H9 (cell line): ENCODE measurements around the gene ANP32B. TPM values are rescaled to one million over a fixed set of nuclear protein-coding genes. Genes with fewer than 3 reads are reported as not detected.
"Not testable (repeated sequence)": the region's sequence is repeated elsewhere in the genome, so short reads cannot be mapped to it uniquely, and the experiment has no call there.

Experiments used
- DNase-seq: peaks from one replicate; pipeline ENCODE4 v3.0.0-alpha.2; 2017
- H2AFZ ChIP-seq: one replicate; pipeline ENCODE4 v1.6.1; 2013; ENCODE audit warnings: mild to moderate bottlenecking, low read length, control low read depth, moderate library complexity
- H2AK5ac ChIP-seq: 2 replicates; pipeline ENCODE4 v1.6.1; 2013; ENCODE audit warnings: low read length, control low read depth, mixed read lengths; ENCODE audit not compliant: insufficient read length
- H2BK120ac ChIP-seq: one replicate; pipeline ENCODE4 v1.6.1; 2013; ENCODE audit warnings: low read depth, mild to moderate bottlenecking, low read length, control low read depth, inconsistent platforms; ENCODE audit not compliant: poor library complexity, severe bottlenecking
- H2BK12ac ChIP-seq: 2 replicates; pipeline ENCODE4 v1.6.1; 2013; ENCODE audit warnings: low read length, control low read depth, mixed read lengths, low read depth; ENCODE audit not compliant: insufficient read length
- H2BK15ac ChIP-seq: 2 replicates; pipeline ENCODE4 v1.6.1; 2013; ENCODE audit warnings: low read depth, low read length, control low read depth
- H2BK20ac ChIP-seq: one replicate; pipeline ENCODE4 v1.6.1; 2013; ENCODE audit warnings: low read depth, mild to moderate bottlenecking, low read length, control low read depth, inconsistent platforms; ENCODE audit not compliant: poor library complexity, severe bottlenecking
- H2BK5ac ChIP-seq: 2 replicates; pipeline ENCODE4 v1.6.1; 2013; ENCODE audit warnings: low read length, control low read depth, mixed read lengths; ENCODE audit not compliant: insufficient read length
- H3K14ac ChIP-seq: 2 replicates; pipeline ENCODE4 v1.6.1; 2013; ENCODE audit warnings: low read length, control low read depth; ENCODE audit not compliant: insufficient read depth
- H3K18ac ChIP-seq: 2 replicates; pipeline ENCODE4 v1.6.1; 2013; ENCODE audit warnings: low read depth, mild to moderate bottlenecking, mixed read lengths, low read length, control low read depth; ENCODE audit not compliant: insufficient read length
- H3K23ac ChIP-seq: 2 replicates; pipeline ENCODE4 v1.6.1; 2013; ENCODE audit warnings: low read length, control low read depth, mixed read lengths, low read depth; ENCODE audit not compliant: insufficient read length
- H3K23me2 ChIP-seq: 2 replicates; pipeline ENCODE4 v1.6.1; 2013; ENCODE audit warnings: low read depth, mild to moderate bottlenecking, mixed read lengths, low read length, control low read depth; ENCODE audit not compliant: insufficient read length, poor library complexity, severe bottlenecking
- H3K27ac ChIP-seq: 2 replicates; pipeline ENCODE4 v1.5.1; 2013; ENCODE audit warnings: low read length, control low read depth, mixed read lengths, low read depth; ENCODE audit not compliant: insufficient read length
- H3K27me3 ChIP-seq: 2 replicates; pipeline ENCODE4 v1.6.1; 2013; ENCODE audit warnings: low read length, control low read depth, inconsistent platforms; ENCODE audit not compliant: insufficient read depth
- H3K4ac ChIP-seq: 2 replicates; pipeline ENCODE4 v1.6.1; 2013; ENCODE audit warnings: low read depth, mild to moderate bottlenecking, control low read depth, inconsistent platforms, low read length, moderate library complexity
- H3K4me1 ChIP-seq: 2 replicates; pipeline ENCODE4 v1.6.1; 2013; ENCODE audit warnings: low read length, control low read depth, inconsistent platforms; ENCODE audit not compliant: insufficient read depth
- H3K4me2 ChIP-seq: 2 replicates; pipeline ENCODE4 v1.6.1; 2013; ENCODE audit warnings: low read length, control low read depth, mixed read lengths; ENCODE audit not compliant: insufficient read length, insufficient read depth
- H3K56ac ChIP-seq: 2 replicates; pipeline ENCODE4 v1.6.1; 2013; ENCODE audit warnings: low read depth, mild to moderate bottlenecking, mixed read lengths, low read length, control low read depth; ENCODE audit not compliant: insufficient read length
- H3K79me1 ChIP-seq: 2 replicates; pipeline ENCODE4 v1.6.1; 2013; ENCODE audit warnings: low read depth, mild to moderate bottlenecking, moderate library complexity, low read length, control low read depth, inconsistent platforms; ENCODE audit not compliant: insufficient read depth, poor library complexity, severe bottlenecking
- H3K79me2 ChIP-seq: 2 replicates; pipeline ENCODE4 v1.6.1; 2013; ENCODE audit warnings: low read length, control low read depth, inconsistent platforms; ENCODE audit not compliant: insufficient read depth
- H3K9ac ChIP-seq: 2 replicates; pipeline ENCODE4 v1.6.1; 2013; ENCODE audit warnings: low read length, control low read depth, mixed read lengths; ENCODE audit not compliant: insufficient read length; ENCODE audit errors: extremely low read depth
- H3K9me3 ChIP-seq: one replicate; pipeline ENCODE4 v1.6.1; 2013; ENCODE audit warnings: low read depth, low read length, inconsistent platforms; ENCODE audit not compliant: control insufficient read depth
- H3T11ph ChIP-seq: one replicate; pipeline ENCODE4 v1.6.1; 2013; ENCODE audit warnings: mild to moderate bottlenecking, low read length, control low read depth, inconsistent platforms
- H4K20me1 ChIP-seq: one replicate; pipeline ENCODE4 v1.6.1; 2013; ENCODE audit not compliant: control insufficient read depth, insufficient read length, insufficient read depth
- H4K5ac ChIP-seq: 2 replicates; pipeline ENCODE4 v1.6.1; 2013; ENCODE audit warnings: low read depth, mild to moderate bottlenecking, mixed read lengths, low read length, control low read depth; ENCODE audit not compliant: insufficient read length
- H4K8ac ChIP-seq: replicated peaks from 2 replicates; pipeline ENCODE4 v1.6.1; 2013; ENCODE audit warnings: low read length, control low read depth, mixed read lengths, low read depth; ENCODE audit not compliant: insufficient read length
- H4K91ac ChIP-seq: 2 replicates; pipeline ENCODE4 v1.6.1; 2013; ENCODE audit warnings: low read depth, mild to moderate bottlenecking, moderate library complexity, mixed read lengths, low read length, control low read depth; ENCODE audit not compliant: insufficient read length
- H3K27ac Mint-ChIP-seq, 3 experiments: 2 replicates in 2 of 3; 3 replicates in 1 of 3; pipeline ENCODE4 v1.8.0; 2020 to 2021; ENCODE audit warnings: mixed read lengths in 3 of 3, mild to moderate bottlenecking in 1 of 3, moderate library complexity in 1 of 3
- H3K27me3 Mint-ChIP-seq: 2 replicates; pipeline ENCODE4 v1.8.0; 2021; ENCODE audit warnings: low read depth, mild to moderate bottlenecking, moderate library complexity, mixed read lengths
- H3K36me3 Mint-ChIP-seq, 3 experiments: 2 replicates in 2 of 3; 3 replicates in 1 of 3; pipeline ENCODE4 v1.8.0; 2020 to 2021; ENCODE audit warnings: low read depth in 3 of 3, mixed read lengths in 3 of 3; ENCODE audit not compliant: insufficient read depth in 1 of 3
- H3K4me1 Mint-ChIP-seq, 2 experiments: 2 replicates each; pipeline ENCODE4 v1.8.0; 2020; ENCODE audit warnings: mixed read lengths in 2 of 2
- H3K4me3 Mint-ChIP-seq, 2 experiments: 2 replicates in 1 of 2; 3 replicates in 1 of 2; pipeline ENCODE4 v1.8.0; 2020 to 2021; ENCODE audit warnings: mild to moderate bottlenecking in 2 of 2, mixed read lengths in 2 of 2, moderate library complexity in 1 of 2
- H3K9me3 Mint-ChIP-seq, 2 experiments: 2 replicates in 1 of 2; 3 replicates in 1 of 2; pipeline ENCODE4 v1.8.0; 2020; ENCODE audit warnings: mild to moderate bottlenecking in 2 of 2, mixed read lengths in 2 of 2, moderate library complexity in 1 of 2
- CTCF ChIP-seq: fragments of 200-600 bp; sonication (generic); conservative IDR thresholded peaks from 3 replicates; pipeline ENCODE4 v1.8.0; 2021; ENCODE audit warnings: antibody characterized with exemption, mild to moderate bottlenecking
- WGBS: extraction: QIAGEN DNeasy Blood & Tissue Kit; methylation state at CpG from one replicate; pipeline ENCODE4 v1.1.7; 2013; ENCODE audit warnings: missing lambda C conversion rate, low lambda C conversion rate, mixed read lengths; ENCODE audit not compliant: insufficient read length; ENCODE audit errors: extremely low coverage; 5-methylcytosine and 5-hydroxymethylcytosine counted together
- total RNA-seq: library from RNA; stranded (reverse); gene quantifications from 2 replicates; pipeline ENCODE4 v1.2.1, GENCODE V29; 2021

ANP32B gene
- total RNA-seq, 1 experiment from 2014 or later = 91.6 TPM

- H3K4me3 Mint-ChIP-seq = no peak overlapping the region
- Histone ChIP-seq H2BK15ac (no peak overlapping the region), H2AK5ac (no peak overlapping the region), H3K9me3 (no peaks in the 10 kb centered on the region), H3K23ac (no peak overlapping the region), H3K27ac (no peak overlapping the region), H4K5ac (no peak overlapping the region), H4K20me1 (no peaks in the 10 kb centered on the region), H3K79me2 (peaks cover 2% of the 10 kb centered on the region; the same call in 1 of the 2 replicates), H2BK20ac (no peak overlapping the region), H4K8ac (no peak overlapping the region), H3K79me1 (peaks cover 11% of the 10 kb centered on the region), H3K14ac (no peak overlapping the region), H3T11ph (no peak overlapping the region), H2AFZ (no peak overlapping the region), H4K91ac (no peak overlapping the region), H3K4me2 (no peak overlapping the region), H2BK120ac (no peak overlapping the region), H3K4ac (no peak overlapping the region), H2BK5ac (no peak overlapping the region), H2BK12ac (no peak overlapping the region), H3K18ac (no peak overlapping the region), H3K56ac (no peak overlapping the region), H3K4me1 (no peaks in the 10 kb centered on the region; the same call in 1 of the 2 replicates), H3K23me2 (no peaks in the 10 kb centered on the region), H3K27me3 (no peaks in the 10 kb centered on the region), H3K9ac (no peak overlapping the region)
- H3K27ac Mint-ChIP-seq = no peak overlapping the region
- no peaks in the 10 kb centered on the region for H3K9me3 Mint-ChIP-seq
- H3K4me1 Mint-ChIP-seq = peaks cover 0 to 11% of the 10 kb centered on the region in 2 experiments; a peak in 2 of 4 replicates
- no CpG with 5 or more reads among the region's 1 CpG for WGBS
- TF ChIP-seq CTCF = no peak
- H3K27me3 Mint-ChIP-seq = peaks cover 5% of the 10 kb centered on the region
- peaks cover 9 to 29% (median 15%) of the 10 kb centered on the region in 3 experiments; a peak in 5 of 7 replicates for H3K36me3 Mint-ChIP-seq
- no peak for DNase-seq
Measured at GRCh38 chr9:97994703-97995102, 11.6 kb downstream of the ANP32B start.

DNA sequence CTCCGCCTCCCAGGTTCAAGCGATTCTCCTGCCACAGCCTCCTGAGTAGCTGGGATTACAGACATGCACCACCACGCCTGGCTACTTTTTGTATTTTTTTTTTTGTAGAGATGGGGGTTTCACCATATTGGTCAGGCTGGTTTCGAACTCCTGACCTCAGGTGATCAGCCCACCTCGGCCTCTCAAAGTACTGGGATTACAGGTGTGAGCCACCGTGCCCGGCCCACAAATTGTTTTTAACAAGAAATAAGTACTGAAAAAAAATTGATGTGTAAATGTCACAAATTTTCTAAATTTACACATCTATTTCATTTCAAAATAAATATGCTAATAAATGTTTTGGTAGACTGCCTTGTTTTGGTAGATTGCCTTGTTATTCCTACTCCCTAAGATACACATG, 13.5 kb downstream of the ANP32B start:
- H3K23me2 ChIP-seq, H3K14ac ChIP-seq, H4K8ac ChIP-seq, H3K4me3 Mint-ChIP-seq, H3K9ac ChIP-seq, H3K4me2 ChIP-seq, H3K4me1 ChIP-seq, H3K27me3 Mint-ChIP-seq, H2BK5ac ChIP-seq, H3K79me2 ChIP-seq, DNase-seq, H3K9me3 ChIP-seq, H2BK15ac ChIP-seq, H2AK5ac ChIP-seq, H3T11ph ChIP-seq, H3K18ac ChIP-seq, H3K4me1 Mint-ChIP-seq, H3K27ac Mint-ChIP-seq, H4K91ac ChIP-seq, H3K23ac ChIP-seq, H2BK20ac ChIP-seq, H3K27me3 ChIP-seq, H3K9me3 Mint-ChIP-seq, H4K5ac ChIP-seq, H3K56ac ChIP-seq, H2AFZ ChIP-seq, H3K4ac ChIP-seq, H4K20me1 ChIP-seq, H3K27ac ChIP-seq, H2BK12ac ChIP-seq, H3K79me1 ChIP-seq, H2BK120ac ChIP-seq: not testable (repeated sequence)
- WGBS = no CpG with 5 or more reads among the region's 7 CpGs
- H3K36me3 Mint-ChIP-seq = peaks cover 9 to 39% (median 15%) of the 10 kb centered on the region in 3 experiments; a peak in 5 of 7 replicates
